Skeletal muscle satellite cell (primary cell): ENCODE measurements around the gene GPR87.

Source experiments
- H3K27me3 ChIP-seq: 2 replicates; pipeline ENCODE4 v1.7.0; 2013; ENCODE audit warnings: low read length; ENCODE audit not compliant: control insufficient read depth, insufficient read depth
- H3K36me3 ChIP-seq: 2 replicates; pipeline ENCODE4 v1.7.0; 2013; ENCODE audit warnings: mild to moderate bottlenecking, control low read depth, low read length; ENCODE audit not compliant: insufficient read depth
- H3K4me1 ChIP-seq: 2 replicates; pipeline ENCODE4 v1.7.0; 2013; ENCODE audit warnings: low read length; ENCODE audit not compliant: control insufficient read depth, insufficient read depth
- H3K4me2 ChIP-seq: 2 replicates; pipeline ENCODE4 v1.7.0; 2013; ENCODE audit warnings: mild to moderate bottlenecking, low read length
- H3K4me3 ChIP-seq: 2 replicates; pipeline ENCODE4 v1.7.0; 2013; ENCODE audit warnings: low read length
- H3K9ac ChIP-seq: 2 replicates; pipeline ENCODE4 v1.7.0; 2013; ENCODE audit warnings: mild to moderate bottlenecking, low read depth, low read length, moderate library complexity
- H3K9me3 ChIP-seq: replicated peaks from 2 replicates; pipeline ENCODE4 v1.7.0; 2013; ENCODE audit warnings: mild to moderate bottlenecking, control low read depth, low read length

Gene GPR87

DNA sequence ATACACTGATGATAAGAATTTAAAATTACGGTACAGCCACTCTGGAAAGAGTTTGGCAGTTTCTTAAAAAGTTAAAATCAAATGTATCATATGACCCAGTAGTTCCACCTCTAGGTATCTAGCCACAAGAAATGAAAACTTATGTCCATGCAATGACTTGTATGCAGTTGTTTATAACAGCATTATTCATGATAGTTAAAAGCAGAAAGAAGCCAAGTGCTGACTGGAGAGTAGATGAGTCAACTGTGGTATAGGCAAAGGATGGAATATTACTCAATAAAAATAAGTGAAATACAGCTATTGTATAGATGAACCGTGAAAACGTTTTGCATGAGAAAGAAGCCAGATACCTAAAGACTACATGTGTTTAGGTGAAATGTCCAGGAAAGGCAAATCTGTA, 14.8 kb downstream of the GPR87 start:
- H3K4me3 ChIP-seq: no peak overlapping the region
- H3K9ac ChIP-seq: no peak overlapping the region
- H3K4me1 ChIP-seq: peaks cover 25% of the 10 kb centered on the region
- H3K9me3 ChIP-seq: no peaks in the 10 kb centered on the region
- no peak overlapping the region for H3K4me2 ChIP-seq
- H3K27me3 ChIP-seq: no peaks in the 10 kb centered on the region
- H3K36me3 ChIP-seq: no peaks in the 10 kb centered on the region

DNA sequence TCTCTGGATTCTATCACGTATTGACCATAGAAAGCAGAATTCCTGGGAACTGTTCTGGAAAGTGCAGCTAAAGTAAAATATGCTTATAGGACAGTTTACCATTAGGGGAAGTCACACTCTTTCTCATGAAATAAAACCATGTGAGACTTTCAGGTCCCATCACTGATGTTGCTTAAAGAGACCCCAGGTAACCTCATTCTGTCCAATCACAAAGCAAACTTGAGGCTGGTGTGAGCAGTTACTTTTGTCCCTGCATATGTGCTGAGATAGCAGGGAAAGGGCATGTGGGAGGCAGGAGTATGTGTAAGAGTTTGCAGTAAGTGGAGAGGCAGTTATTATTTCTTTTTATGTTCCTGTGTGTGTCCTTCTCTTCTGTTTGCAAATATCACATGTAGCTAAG, 16.1 kb downstream of the GPR87 start:
- no peaks in the 10 kb centered on the region for H3K36me3 ChIP-seq
- H3K4me3 ChIP-seq: no peak overlapping the region
- H3K27me3 ChIP-seq: no peaks in the 10 kb centered on the region
- no peak overlapping the region for H3K9ac ChIP-seq
- no peak overlapping the region for H3K4me2 ChIP-seq
- H3K9me3 ChIP-seq: no peaks in the 10 kb centered on the region
- H3K4me1 ChIP-seq: peaks cover 13% of the 10 kb centered on the region

DNA sequence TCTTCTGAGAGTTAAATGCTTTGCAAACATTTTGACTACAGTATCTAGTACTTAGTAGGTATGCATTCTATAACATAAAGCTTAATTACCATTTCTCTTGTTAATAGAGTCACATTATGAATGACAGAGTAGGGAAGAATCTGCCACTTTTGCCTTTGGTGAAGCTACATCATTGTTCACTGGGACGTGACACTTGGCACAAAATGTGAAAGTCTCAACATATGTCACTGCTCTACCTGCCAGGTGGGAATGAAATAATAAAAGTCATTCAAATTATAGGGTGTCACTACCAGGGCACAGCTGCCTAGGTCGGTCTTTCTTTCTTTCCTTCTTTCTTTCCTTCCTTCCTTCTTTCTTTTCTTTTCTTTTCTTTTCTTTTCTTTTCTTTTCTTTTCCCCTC, 17.6 kb downstream of the GPR87 start:
- no peaks in the 10 kb centered on the region for H3K36me3 ChIP-seq
- no peak overlapping the region for H3K9ac ChIP-seq
- peaks cover 4% of the 10 kb centered on the region for H3K4me1 ChIP-seq
- no peak overlapping the region for H3K4me3 ChIP-seq
- H3K4me2 ChIP-seq: no peak overlapping the region
- no peaks in the 10 kb centered on the region for H3K27me3 ChIP-seq
- H3K9me3 ChIP-seq: no peaks in the 10 kb centered on the region

DNA sequence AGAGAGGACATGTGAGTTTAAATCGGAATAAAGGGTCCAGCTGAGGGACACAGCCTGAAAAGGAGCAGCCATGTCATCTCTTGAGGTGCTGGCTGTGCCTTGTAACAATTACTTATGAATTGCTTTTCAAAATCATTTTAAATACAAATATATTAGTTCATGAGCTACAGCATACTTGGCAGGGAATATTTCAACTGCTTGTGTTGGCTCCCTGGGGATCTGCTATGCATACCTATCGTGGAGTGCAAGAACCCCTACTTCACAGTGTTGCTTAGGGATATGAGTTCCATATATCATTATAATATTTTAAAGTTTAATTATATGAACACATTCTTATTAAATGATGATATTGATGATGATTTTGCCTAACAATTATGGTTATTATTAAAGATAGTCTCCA, 19.2 kb downstream of the GPR87 start:
- no peaks in the 10 kb centered on the region for H3K9me3 ChIP-seq
- no peaks in the 10 kb centered on the region for H3K27me3 ChIP-seq
- H3K9ac ChIP-seq: no peak overlapping the region
- H3K36me3 ChIP-seq: no peaks in the 10 kb centered on the region
- no peak overlapping the region for H3K4me3 ChIP-seq
- H3K4me1 ChIP-seq: peaks cover 4% of the 10 kb centered on the region
- no peak overlapping the region for H3K4me2 ChIP-seq

DNA sequence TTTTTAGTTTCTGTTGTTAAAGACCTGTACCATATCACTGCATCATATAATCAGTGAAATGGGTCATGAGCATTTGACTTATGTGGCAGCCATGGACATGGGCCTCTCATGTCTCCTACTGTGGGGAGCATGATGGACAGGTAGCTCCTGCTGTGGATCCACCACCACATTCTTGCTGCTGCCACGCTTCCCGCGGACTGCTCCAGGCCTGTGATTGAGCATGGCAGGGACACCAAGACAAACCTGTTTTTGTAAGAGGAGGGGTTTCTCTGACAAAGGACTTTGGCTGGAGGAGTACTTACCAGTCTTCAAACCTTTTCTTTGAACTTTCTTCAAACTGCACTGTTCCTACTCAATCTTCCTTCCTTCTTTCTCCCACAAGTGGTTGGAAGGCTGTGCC, 20.4 kb downstream of the GPR87 start:
- no peak overlapping the region for H3K4me2 ChIP-seq
- no peaks in the 10 kb centered on the region for H3K9me3 ChIP-seq
- no peak overlapping the region for H3K9ac ChIP-seq
- no peaks in the 10 kb centered on the region for H3K36me3 ChIP-seq
- H3K27me3 ChIP-seq: no peaks in the 10 kb centered on the region
- H3K4me1 ChIP-seq: no peaks in the 10 kb centered on the region
- no peak overlapping the region for H3K4me3 ChIP-seq

DNA sequence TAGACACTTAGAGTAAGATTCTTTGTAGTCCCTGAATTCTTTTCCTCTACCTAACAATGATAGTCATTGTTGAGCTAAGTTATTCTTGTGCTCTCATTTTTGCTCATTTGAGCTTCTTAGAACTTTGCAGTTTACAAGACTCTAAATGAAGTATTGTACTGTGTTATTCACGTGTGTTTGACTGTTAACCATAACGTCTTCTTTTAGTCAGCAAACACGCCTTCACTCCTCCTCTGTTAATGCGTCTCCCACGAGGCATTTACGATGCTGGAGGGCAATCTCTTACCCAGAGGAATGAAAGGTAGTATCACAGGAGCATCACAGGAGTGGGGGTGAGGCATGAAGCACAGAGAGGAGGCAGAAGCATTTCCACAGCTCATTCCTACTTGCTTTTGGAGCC, 23.5 kb downstream of the GPR87 start:
- Histone ChIP-seq H3K4me2 (no peak overlapping the region), H3K4me1 (no peaks in the 10 kb centered on the region), H3K27me3 (no peaks in the 10 kb centered on the region), H3K4me3 (no peak overlapping the region), H3K9me3 (no peaks in the 10 kb centered on the region), H3K36me3 (no peaks in the 10 kb centered on the region), H3K9ac (no peak overlapping the region)

DNA sequence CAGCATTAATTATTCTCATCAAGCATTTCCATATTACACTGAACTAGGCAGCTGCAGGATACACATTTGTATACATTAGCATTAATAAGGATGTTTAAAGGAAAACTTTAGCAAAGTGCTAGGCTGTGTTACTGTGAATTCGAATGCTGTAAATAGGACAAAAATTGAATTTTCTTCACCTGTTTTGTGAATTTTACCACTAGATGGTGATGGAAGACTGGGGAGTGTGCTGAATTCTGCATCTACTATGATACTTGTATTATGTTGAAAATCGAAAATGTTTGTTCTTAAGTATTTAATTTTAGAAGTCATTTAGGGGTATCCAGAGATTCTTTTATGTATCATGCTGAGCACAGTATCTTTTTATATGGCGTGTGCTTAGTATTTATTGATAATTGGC, 25.9 kb downstream of the GPR87 start:
- no peak overlapping the region for H3K4me3 ChIP-seq
- no peaks in the 10 kb centered on the region for H3K36me3 ChIP-seq
- no peak overlapping the region for H3K9ac ChIP-seq
- H3K4me2 ChIP-seq: no peak overlapping the region
- no peaks in the 10 kb centered on the region for H3K27me3 ChIP-seq
- no peaks in the 10 kb centered on the region for H3K9me3 ChIP-seq
- no peaks in the 10 kb centered on the region for H3K4me1 ChIP-seq

DNA sequence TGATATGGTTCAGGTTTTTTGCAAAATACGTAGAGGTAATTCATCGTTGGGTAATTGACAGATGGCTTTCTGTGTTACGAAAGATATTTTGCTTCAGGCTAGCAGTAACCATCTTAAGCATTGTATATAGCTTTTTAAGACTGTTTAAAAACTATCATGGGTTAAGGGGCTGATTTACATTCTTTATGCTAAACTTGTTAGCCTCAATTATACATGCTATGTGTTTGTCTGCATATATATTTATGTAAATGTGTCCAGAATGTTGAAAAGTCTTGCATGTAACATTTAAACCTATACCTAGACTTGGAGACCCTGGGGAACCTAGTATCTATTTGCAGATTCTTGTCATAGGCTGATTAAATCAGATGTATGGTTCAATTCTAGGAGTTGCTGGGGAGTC, 27.2 kb downstream of the GPR87 start:
- no peaks in the 10 kb centered on the region for H3K4me1 ChIP-seq
- H3K4me2 ChIP-seq: no peak overlapping the region
- no peaks in the 10 kb centered on the region for H3K27me3 ChIP-seq
- H3K36me3 ChIP-seq: no peaks in the 10 kb centered on the region
- no peaks in the 10 kb centered on the region for H3K9me3 ChIP-seq
- no peak overlapping the region for H3K9ac ChIP-seq
- no peak overlapping the region for H3K4me3 ChIP-seq

DNA sequence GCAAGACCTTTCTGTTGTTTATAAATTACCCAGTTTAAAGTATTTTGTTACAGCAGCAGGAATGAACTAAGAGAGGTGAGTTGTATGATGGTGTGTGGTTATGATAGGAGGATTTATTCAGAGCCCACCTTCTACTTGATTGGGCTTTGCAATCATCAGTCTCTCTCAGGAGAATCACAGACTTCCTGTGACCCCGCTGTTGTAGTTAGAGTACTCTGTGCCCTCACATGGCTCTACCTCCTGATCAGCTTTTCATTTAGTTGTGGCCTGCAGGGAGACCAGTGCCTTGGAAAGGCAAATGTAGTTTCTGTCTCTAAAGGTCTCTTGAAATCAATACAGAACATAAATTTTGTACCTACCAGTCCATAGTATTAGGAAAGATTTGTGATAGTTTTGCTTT, 30.7 kb downstream of the GPR87 start:
- H3K4me2 ChIP-seq: no peak overlapping the region
- no peaks in the 10 kb centered on the region for H3K36me3 ChIP-seq
- H3K4me3 ChIP-seq: no peak overlapping the region
- H3K4me1 ChIP-seq: peaks cover 6% of the 10 kb centered on the region
- H3K9me3 ChIP-seq: no peaks in the 10 kb centered on the region
- H3K9ac ChIP-seq: no peak overlapping the region
- no peaks in the 10 kb centered on the region for H3K27me3 ChIP-seq

DNA sequence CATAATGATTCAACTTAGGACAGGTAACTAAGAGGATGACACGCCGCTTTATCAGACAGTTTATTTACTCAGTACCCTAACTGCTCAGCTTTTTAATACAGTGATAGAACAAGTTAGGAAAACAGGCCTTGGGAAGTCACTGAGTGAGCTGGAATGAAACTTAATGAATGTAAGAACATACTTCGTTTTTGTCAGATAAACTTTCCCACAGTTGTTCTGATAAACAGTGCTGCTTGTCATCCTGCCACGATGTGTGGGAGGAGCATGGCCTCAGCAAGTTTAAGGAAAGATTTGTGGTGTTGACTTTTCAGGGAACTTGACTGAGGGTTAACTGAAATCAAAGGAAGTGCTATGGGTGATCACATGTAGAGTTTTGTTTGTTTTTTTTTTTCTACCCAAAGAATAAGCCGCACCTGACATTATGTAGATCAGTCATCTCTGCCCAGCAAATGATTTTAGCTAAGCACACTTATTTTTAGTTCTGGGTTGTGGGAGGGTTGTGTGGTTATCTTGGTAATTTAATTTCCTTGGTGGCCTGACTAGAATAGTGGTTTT, 32.6 kb downstream of the GPR87 start:
- Histone ChIP-seq H3K4me2 (no peak overlapping the region), H3K9ac (no peak overlapping the region), H3K36me3 (no peaks in the 10 kb centered on the region), H3K4me3 (no peak overlapping the region), H3K9me3 (no peaks in the 10 kb centered on the region), H3K27me3 (no peaks in the 10 kb centered on the region), H3K4me1 (peaks cover 6% of the 10 kb centered on the region)

DNA sequence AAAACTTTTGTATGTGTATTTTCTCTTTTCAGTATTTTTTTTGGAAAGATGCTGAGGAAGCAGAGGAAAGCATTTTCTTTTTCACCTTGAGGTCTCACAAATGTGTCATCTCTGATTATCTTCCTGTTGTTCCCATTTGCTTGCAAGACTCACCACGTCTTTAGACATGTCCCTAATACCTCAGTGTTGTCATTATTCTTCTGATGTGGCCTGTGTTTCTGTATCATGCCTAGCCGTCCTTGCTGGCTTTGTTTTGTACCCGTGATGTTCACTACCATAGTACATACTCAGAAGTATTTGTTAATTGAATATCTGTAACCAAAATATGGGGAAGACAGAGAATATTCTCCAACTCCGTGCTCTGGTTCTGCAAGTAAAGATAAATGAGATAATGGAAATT, 33.2 kb downstream of the GPR87 start:
- Histone ChIP-seq H3K4me2 (no peak overlapping the region), H3K9ac (no peak overlapping the region), H3K36me3 (no peaks in the 10 kb centered on the region), H3K27me3 (no peaks in the 10 kb centered on the region), H3K9me3 (no peaks in the 10 kb centered on the region), H3K4me3 (no peak overlapping the region), H3K4me1 (peaks cover 6% of the 10 kb centered on the region)

DNA sequence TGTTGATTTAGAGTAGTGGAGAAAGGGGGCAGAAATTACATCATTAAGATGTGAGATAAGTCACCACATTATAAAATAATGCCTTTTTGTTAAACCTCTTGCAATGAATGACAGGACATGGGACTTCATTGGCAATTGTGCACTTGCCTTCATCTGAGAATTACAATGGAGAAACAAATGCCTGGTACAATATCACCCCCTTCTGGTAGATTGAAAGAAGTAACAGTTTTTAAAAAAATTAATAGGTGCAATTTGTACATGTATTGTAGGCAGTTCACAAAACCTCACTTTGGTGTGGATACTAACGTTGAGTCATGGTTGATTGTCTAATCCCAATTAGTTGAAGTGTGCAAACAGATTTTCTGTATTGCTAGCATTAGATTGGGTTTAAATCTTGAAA, 33.7 kb downstream of the GPR87 start:
- Histone ChIP-seq H3K9ac (no peak overlapping the region), H3K9me3 (no peaks in the 10 kb centered on the region), H3K27me3 (no peaks in the 10 kb centered on the region), H3K4me3 (no peak overlapping the region), H3K36me3 (no peaks in the 10 kb centered on the region), H3K4me2 (no peak overlapping the region), H3K4me1 (peaks cover 6% of the 10 kb centered on the region)
